Renal cortex interstitium (tissue), 11 donors: ENCODE results near the gene PSEN1. TPM values are rescaled to one million over a fixed set of nuclear protein-coding genes. Genes with fewer than 3 reads are reported as not detected.
A peak's percentile ranks its signal among the peaks of the same experiment; 100 is the strongest.

Experiments
- DNase-seq, 11 donors: peaks; one replicate each; pipeline ENCODE4 v3.0.0-alpha.2; 2013; ENCODE audit warnings: low read depth in 9 of 11, low spot score in 4 of 11; ENCODE audit errors: extremely low read depth in 1 of 11
- polyA plus RNA-seq, 3 donors: library from polyadenylated mRNA; unstranded; fragments of 120-200 nt; gene quantifications; one replicate each; pipeline ENCODE4 v1.2.1, GENCODE V29; 2013; ENCODE audit not compliant: insufficient read length in 3 of 3

PSEN1 gene
- polyA plus RNA-seq, 3 donors = 67.9 to 74.1 (median 68.4) TPM

- DNase-seq = no peak
Observed at GRCh38 chr14:73198253-73198652, 61.9 kb downstream of the PSEN1 start.

- no peak for DNase-seq
Observed at GRCh38 chr14:73203527-73203926, 67.2 kb downstream of the PSEN1 start.

DNA sequence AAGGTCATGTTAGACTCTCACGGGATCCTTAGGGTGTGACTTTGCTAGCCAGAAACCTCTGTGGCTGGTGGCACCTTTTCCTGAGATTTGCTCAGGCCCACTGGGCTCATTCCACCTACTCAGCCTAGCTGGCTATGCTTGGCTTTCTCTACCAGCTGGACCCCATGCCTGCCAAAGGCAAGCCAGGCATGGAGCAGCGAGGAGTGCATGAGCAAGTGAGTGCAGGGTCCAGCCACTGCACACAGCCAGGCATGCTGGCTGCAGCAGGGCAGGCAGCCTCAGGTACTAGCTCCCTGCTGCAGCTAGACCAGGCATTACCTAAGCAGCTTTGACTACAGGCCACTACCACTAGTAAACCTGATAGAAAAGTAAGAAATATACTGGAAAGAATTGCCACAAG lies 71.3 kb downstream of the PSEN1 start:
- DNase-seq = no peak

DNA sequence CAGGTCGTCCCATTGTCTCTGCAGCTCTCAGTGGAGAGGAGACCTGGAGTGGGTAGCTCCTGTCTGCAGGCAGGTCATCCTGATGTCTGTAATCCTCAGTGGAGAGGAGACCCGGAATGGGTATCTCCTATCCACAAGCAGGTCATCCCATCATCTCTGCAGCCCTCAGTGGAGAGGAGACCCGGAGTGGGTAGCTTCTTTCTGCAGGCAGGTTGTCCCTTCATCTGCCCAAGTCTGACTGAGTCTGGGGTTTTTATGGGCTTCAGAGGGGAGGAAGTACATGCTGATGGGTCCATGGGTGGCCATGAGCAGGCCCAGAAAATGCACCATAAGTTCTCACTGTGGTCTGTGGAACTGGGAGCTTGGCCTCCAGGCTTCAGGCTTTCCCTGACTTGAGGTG lies 72.1 kb downstream of the PSEN1 start:
- no peak for DNase-seq

- no peak for DNase-seq
Observed at GRCh38 chr14:73208846-73209245, 72.5 kb downstream of the PSEN1 start.

GRCh38 chr14:73209953-73210352 lies 73.6 kb downstream of the PSEN1 start:
- DNase-seq = no peak

GRCh38 chr14:73211251-73212040 lies 75.1 kb downstream of the PSEN1 start:
- DNase-seq = no peak

DNA sequence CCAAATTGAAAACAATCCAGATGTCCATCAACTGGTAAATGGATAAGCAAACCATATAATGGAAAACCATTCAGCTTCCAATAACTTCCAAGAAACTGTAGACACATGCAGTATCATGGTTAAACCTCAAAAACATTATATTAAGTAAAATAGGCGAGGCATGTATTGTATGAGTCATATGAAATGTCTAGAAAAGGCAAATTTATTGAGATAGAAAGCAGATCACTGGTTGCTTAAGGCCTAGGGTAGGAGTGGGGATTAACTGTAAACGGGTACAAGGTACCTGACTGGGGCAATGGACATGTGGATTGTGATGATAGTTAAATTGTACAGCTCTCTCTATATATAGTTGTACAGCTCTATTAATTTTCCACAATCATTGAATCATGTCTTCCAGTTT lies 79.7 kb downstream of the PSEN1 start:
- DNase-seq = no peak

DNA sequence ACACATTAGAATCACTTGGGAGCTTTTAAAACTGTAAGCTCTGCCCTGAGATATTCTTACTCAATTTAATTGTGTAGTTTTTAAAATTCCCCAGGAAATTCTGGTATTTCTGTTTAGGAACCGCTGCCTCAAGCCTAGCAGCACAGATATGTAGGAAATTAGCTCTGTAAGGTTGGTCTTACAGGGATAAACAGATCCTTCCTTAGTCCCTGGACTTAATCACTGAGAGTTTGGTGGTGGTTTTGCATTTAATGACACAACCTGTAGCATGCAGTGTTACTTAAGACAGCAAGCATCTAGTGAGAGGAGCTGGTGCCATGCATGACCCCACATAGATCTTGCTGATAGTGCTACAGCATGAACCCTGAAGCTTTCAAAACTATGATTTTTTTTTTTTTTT lies 81.1 kb downstream of the PSEN1 start:
- DNase-seq = no peak

GRCh38 chr14:73220061-73220460 lies 83.8 kb downstream of the PSEN1 start:
- DNase-seq = no peak

GRCh38 chr14:73220634-73221033 lies 84.3 kb downstream of the PSEN1 start:
- DNase-seq = no peak

GRCh38 chr14:73221945-73222344 lies 85.6 kb downstream of the PSEN1 start:
- no peak for DNase-seq

DNA sequence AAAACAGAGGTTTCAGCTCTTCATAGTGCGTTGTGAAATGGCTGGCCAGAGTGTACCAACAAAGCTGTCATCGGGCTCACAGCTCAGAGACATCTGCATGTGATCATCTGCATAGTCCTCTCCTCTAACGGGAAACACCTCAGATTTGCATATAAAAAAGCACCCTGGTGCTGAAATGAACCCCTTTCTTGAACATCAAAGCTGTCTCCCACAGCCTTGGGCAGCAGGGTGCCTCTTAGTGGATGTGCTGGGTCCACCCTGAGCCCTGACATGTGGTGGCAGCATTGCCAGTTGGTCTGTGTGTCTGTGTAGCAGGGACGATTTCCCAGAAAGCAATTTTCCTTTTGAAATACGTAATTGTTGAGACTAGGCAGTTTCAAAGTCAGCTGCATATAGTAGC lies 86.7 kb downstream of the PSEN1 start:
- no peak for DNase-seq

- no peak for DNase-seq
Observed at GRCh38 chr14:73225496-73225895, 89.2 kb downstream of the PSEN1 start.

DNA sequence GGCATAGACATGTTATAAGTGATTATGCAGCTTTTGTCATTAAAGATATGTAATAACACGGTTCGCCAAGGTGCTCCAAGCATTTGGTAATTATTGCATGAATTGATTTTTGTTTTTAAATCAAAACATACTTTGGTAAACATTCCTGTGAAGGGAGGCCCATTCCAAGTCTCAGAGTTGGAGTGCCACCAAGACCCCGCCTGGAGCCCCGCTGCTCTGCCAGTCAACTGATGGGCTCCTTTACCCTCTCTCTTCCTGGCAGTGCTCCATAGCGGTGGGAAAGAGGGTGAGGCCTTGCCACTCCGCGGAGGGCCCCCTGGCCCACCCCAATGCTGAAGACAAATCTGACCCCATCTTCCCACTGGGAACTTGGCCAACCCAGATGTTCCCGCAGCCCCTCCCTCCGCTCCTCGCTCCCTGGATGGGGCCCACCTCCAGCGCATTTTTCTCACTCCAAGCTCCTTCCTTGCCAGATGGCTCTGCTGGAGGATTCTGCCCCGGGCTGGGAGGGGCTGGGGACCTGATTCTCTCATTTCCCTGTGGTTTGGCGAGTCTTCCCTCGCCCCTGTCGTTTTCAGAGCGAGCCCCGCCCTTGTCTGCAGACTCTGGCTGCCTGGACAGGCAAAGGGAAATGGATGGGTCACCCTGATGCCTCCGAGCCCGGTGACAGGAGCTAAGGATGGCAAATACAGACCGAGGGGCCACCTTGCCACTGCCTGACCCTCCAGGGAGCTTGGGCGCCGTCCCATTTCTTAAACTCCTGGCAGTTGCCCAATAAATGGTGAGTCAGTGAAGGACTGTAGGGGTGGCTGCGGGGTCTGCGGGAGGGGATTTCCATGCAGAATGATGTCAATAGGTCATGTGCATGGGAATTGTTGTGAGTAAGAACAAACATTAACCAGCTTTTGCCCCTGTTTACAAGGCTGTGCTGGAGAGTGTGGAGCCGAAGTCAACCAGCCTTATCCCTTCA lies 91.8 kb downstream of the PSEN1 start:
- peak in 1 of 11 donors; percentile 64 for DNase-seq

- no peak for DNase-seq
Observed at GRCh38 chr14:73230051-73230450, 93.7 kb downstream of the PSEN1 start.

GRCh38 chr14:73231981-73232851 lies 95.9 kb downstream of the PSEN1 start:
- DNase-seq = no peak

DNA sequence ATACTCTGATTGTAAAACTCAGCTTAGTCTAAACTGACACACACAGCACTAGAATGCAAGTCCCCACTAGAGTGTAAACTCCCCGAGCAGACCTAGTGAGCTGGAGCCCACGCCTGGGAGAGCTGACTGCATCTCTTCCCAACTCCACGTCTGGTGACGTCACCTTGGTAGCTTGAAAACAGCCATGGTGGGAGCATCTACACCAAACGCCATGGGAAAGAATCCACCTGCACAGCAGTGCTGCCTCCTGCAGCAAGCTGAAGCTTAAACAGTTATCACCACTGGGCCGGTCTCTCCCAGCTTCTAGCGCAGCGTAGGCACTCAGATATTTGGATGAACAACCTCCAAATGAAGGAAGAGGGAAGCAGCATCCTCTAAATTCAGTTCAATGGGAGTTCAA lies 96.7 kb downstream of the PSEN1 start:
- DNase-seq = no peak

DNA sequence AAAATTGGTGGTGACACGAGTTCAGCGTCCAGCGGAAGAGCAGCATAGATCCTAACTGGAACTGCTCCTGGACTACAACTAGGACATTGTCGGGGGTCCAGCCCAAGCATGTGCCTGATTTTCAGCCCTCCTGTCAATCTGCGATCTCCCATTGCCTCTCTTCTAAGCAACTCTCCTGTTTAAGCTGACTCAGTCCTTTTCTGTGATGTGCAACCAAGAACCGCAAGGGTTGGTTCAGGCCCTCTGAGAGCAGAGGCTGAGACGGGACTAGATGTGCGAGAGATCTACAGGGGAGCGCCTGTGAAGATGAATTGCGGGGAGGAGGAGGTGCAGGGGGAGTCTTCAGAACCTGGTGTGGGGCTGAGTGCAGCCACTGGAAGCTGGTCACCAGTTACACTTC lies 97.3 kb downstream of the PSEN1 start:
- no peak for DNase-seq
